Endometrium (tissue), 2 donors: ENCODE results near the gene KLRC2.
"Not testable (repeated sequence)": the region's sequence is repeated elsewhere in the genome, so short reads cannot be mapped to it uniquely, and the experiment has no call there.

ENCODE experiments used
- FAIRE-seq: peaks from 2 replicates; lab custom pipeline; 2012; peaks lifted over from hg19 to GRCh38; lab: Jason Lieb, UNC
- donor health status: control.
- donor health status: control.

Gene KLRC2

DNA sequence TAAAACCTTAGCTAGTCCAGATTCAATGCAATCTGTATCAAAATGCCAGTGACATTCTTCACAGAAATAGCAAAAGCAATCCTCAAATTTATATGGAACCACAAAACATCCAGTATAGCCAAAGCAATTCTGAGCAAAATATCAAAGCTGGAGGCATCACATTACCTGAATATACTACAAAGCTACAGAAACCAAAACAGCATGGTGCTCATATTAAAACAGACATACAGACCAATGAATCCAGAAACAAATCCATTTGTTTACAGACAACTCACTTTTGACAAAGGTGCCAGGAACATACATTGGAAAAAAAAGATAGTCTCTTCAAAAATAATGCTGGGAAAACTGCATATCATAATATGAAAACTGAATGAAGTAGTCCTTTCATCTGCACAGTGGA lies 31.0 kb downstream of the KLRC2 start:
- no peak for FAIRE-seq

DNA sequence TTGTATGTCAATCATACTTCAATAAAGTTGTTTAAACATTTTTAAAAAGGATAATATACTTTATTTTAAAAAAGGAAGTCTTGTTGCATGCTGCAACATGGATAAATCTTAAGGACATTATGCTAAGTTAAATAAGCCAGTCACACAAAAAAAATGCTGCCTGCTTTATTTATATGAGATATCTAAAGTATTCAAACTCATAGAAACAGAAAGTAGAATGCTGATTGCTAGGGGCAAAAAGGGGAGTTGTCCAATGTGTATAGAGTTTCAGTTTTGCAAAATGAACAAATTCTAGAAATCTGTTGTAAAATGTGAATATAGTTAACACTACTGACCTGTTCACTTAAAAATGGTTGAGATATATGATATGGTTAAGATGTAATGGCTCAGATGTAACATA lies 35.0 kb downstream of the KLRC2 start:
- no peak for FAIRE-seq

DNA sequence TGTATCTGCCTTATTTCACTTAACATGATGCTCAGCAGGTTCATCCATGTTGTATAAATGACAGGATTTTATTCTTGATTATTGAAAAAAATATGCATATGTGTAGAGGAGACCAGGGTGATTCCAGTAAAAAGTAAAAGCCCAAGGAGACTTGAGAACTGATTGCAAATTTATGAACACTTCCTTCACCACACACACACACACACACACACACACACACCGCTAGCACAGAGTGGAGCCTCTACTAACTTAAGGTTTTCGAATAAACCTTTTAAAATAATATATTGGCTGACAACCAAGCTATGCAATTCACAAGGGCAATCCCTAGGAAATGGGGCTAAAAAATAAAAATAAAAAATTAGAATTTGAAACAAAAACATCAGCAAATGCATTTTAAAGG lies 37.6 kb downstream of the KLRC2 start:
- FAIRE-seq, result no peak

DNA sequence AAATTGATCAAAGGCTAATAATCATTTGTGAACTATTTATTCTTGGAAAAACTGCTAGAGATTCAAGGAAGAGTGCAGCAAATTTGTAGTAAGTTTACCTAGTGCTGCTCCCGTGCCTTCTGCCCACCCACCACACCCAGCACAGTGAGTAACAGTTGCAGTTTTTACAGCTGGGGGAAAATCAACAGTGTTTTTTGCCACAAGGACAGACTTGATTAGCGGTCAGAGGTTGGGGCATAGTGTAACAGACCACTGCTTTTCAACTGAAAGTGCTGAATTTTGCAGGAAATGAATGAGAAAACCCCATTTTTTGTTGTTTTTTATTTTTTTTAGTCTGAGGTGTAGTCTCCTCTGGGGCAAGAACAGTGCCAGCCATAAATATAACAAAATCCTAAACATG lies 38.5 kb downstream of the KLRC2 start:
- FAIRE-seq, result no peak

DNA sequence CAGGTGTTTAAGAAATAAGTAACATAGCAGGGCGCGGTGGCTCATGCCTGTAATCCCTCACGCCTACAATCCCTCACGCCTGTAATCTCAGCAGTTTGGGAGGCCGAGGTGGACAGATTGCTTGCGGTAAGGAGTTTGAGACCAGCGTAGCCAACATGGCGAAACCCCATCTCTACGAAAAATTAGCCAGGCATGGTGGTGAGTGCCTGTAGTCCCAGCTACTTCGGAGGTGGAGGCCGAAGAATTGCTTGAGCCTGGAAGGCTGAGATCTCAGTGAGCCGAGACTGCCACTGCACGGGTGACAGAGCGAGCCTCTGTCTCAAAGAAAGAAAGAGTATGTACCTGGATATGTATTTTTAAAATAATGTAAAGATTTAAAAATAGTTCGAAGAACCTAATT lies 39.6 kb downstream of the KLRC2 start:
- not testable (repeated sequence) for FAIRE-seq

DNA sequence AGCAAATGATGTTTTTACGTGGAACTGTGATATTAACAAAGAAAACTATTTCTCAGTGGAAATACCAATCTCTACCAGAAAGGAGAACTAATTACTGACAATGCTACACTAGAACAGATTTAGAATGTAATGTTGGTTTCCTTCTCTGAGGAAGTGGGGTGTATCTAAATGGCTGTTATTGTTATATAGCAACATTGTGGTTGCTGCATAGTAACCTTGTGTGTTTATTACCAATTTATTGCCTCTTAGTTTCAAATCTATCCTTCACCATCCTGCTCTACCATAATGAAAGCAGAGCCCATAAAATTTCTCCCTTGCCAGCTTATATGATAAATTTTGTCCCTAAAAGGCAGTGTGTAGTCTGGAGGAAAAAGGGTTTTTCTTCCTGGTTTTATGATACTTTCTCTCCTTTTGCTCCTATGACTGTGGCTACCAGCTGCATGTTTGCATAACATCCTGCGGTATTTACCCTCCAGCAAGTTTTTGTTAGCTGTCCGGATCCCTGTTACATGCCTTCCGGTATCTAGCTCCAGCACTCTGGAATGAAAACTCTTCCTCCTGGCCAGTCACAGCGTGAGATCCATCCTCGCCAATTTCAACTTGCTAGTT lies 40.3 kb downstream of the KLRC2 start:
- no peak for FAIRE-seq

DNA sequence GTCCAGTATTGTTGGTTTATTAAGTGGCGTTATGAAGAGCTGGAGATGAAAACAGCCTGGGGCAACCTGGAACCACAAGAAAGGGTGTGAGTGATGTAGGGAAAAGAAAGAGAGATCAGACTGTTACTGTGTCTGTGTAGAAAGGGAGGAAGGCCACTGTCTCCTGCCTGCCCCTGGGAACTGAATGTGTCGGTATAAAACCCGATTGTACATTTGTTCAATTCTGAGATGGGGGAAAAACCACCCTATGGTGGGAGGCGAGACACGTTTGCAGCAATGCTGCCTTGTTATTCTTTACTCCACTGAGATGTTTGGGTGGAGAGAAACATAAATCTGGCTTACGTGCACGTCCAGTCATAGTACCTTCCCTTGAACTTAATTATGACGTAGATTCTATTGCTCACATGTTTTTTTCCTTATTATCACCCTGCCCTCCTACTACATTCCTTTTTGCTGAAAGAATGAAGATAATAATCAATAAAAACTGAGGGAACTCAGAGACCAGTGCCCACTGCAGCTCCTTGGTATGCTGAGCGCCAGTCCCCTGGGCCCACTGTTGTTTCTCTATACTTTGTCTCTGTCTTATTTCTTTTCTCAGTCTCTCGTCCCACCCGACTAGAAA lies 41.2 kb downstream of the KLRC2 start:
- FAIRE-seq, result not testable (repeated sequence)

DNA sequence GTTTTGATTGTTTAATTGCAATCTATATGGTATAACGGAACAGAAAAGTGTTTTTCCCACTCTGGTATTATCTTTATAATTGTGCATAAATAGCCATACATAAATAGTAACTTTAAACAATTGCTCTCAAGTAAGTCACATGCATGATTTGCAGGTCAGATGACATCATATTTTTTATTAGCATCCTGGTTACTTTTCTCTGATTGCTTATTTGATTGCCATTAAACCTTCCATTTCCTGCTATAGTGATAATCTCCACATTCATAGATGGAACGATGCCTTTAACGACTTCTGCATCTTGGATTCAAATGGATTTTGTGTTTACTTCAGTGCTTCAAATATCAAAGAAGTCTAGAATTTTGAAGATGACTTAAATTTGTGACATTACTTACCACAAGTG lies 42.5 kb downstream of the KLRC2 start:
- FAIRE-seq, result no peak

DNA sequence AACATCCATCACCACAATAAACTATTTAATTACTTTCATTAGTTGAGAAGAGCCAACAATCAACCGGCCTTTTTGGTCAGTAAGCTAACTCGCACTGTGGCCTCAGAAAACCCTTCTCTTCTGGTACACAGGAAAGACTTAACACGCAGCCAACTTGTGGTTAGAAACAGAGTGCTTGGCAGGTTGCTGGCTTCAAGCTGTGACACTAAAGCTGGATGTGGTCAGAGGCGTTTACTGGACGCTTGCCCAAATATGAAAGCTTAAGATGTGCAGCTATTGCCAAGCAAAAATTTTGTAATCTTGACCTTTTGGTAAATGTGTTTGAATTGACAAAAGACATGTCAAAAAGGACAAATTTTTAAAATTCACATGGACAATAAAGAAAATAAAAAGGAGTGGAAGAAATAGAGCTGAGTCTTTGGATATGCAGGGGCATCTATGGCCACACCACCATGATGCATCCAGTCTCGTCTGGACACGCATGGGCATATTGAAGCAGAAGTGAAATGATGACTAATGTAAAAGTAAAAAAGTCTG lies 43.3 kb downstream of the KLRC2 start:
- no peak for FAIRE-seq

DNA sequence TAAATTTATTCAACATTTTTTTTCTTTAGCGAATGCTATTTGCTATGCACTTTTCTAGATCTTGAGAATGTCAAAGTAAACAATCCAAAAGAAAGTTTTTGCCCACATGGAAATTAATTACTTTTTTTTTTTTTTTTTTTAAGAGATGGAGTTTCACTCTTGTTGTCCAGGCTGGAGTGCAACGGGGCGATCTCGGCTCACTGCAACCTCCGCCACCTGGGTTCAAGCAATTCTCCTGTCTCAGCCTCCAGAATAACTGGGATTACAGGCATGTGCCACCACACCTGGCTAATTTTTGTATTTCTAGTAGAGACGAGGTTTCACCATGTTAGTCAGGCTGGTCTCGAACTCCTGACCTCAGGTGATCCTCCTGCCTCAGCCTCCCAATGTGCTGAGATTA lies 44.8 kb downstream of the KLRC2 start:
- not testable (repeated sequence) for FAIRE-seq

DNA sequence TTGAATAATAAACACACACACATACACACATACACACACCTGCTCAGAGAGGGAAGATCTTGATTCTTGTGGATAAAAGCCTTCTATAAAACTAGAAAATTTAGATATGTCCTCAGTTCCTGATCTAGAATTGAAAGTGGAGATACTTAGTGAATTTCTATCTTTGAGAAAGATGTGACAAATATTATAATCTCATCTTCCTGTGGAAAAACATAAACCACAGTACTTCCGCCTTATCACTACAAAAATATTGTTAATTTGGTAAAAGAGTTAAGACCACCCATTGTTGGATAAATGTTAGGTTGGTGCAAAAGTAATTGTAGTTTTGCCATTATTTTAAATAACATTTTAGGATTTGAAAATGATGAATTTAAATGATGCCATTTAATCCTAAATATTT lies 45.9 kb downstream of the KLRC2 start, which contains the start of gene KLRK1:
KLRK1 (minus strand) TSS at position 138 of the 400 bp plus-strand sequence. CDS start 1,231 bp downstream, outside the sequence.
- no peak for FAIRE-seq

DNA sequence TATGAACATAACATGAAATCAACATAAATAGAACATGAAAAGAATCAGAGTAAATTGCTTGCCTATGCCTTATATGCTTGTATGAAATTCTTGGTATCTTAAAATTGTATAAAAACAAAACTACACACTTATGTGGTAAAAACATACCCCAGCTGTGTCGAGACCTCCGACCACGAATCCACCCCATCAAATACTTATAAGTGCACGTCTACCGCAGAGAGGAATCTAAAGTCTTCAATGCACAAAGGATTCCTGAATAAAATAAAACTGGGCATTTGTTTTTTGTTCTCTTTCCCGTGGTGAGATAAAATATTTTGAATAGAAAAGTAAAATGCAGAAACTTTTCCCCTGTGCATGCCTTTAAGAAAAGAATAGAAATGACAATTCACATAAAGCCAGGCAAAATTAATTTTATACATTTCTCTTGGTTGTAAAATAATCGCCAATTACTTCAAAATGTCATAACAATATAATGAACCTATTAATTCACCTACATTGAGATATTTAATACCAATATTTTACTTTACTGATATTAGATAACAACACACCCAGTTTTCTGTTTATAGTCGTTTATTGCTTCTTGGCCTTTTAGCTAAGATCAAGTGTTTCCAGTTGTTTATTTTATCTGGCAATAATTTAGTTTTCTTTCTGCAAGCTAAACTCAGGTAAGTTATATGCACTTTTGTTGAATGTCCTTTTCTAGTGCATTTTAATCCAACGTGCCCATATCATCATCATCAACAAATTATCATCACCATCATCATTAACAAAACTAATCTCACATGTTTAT lies 47.0 kb downstream of the KLRC2 start:
- FAIRE-seq, result no peak

DNA sequence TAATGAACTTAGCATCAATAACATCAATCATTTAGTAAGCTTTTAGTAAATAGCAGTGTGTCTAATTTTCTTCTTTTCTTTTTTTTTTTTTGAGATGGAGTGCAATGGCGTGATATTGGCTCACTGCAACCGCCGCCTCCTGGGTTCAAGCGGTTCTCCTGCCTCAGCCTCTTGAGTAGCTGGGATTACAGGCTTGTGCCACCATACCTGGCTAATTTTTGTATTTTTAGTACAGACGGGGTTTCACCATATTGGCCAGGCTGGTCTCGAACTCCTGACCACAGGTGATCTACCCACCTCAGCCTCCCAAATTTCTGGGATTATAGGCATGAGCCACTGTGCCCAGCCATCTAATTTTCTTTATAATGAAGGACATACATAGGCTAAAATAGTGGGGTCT lies 48.3 kb downstream of the KLRC2 start:
- not testable (repeated sequence) for FAIRE-seq

DNA sequence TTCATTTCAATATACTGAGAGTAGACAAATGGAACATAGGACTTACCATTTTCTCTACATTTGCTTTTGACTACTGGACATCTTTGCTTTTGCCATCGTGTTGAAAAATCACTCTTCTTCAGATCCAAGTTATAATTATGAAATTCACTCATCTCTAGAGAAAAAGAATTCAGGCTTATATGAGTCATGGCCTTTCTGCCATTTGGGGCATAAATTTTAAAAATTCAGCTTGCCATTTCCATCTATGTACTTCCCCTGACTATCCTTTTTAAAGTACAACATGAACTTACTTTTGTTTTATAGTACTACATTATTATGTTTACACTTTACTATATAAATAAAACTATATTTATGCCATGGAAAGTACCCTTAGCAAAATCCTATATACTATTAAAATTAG lies 49.0 kb downstream of the KLRC2 start:
- FAIRE-seq, result no peak

DNA sequence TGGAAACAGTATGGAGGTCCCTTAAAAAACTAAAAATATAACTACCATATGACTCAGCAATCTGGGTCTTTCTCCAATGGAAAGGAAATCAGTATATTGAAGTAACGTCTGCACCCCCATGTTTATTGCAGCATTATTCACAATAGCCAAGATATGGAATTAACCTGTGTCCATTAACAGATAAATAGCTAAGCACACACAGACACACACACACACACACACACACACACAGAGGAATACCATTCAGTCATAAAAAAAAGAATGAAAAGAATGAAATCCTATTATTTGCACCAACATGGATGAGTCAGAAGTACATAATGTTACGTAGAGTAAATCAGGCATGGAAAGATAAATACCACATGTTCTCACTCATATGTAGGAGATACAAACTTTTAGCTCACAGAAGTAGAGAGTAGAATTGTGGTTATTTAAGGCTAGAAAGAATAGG lies 50.6 kb downstream of the KLRC2 start:
- FAIRE-seq, result no peak

DNA sequence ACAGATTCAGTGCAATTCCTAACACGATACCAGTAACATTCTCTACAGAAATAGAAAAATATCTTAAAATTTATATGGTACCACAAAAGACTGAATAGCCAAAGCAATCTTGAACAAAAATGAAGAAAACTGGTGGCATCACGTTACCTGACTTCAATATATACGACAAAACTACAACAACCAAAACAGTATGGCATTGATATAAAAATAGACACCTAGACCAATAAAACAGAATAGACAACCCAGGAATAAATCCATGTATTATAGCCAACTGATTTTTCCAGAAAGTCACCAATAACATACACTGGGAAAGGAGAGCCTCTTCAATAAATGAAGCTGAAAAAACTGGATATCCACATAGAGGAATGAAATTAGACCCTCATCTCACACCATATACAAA lies 51.6 kb downstream of the KLRC2 start:
- FAIRE-seq, result no peak

DNA sequence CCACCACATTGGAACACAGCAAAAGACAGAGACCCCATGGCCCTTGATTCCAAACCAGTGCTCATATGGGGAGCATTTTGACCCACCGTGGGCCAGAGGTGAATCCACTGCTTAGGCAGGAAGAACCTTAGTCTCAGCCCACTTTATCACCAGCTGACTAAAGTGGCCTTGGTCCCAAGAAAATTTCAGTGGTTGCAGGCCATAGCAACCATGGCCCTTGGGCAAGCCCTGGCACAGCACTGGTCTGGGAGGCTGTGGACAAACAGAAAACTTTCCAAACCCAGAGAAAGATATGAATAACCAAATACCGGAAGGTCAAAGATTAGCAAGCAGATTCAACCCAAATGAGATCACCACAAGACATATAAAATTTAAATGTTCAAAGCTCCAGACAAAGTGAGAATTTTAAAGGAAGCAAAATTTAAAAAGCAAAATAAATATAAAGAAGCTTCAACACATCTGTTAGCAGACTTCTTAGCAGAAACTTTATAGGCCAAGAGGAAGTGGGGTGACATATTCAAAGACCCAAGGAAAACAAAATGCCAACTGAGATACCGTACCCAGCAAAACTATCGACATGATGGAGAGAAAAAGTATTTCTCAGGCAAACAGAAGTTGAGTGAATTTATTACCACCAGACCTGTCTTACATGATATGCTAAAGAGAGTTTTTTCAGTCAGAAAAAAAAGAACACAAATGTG lies 53.7 kb downstream of the KLRC2 start:
- no peak for FAIRE-seq
